Peyer's patch (tissue), 4 donors: Measurements from ENCODE around the gene CDC25B. TPM values are rescaled to one million over a fixed set of nuclear protein-coding genes. Genes with fewer than 3 reads are reported as not detected.

Experiments
- DNase-seq, 3 donors: peaks; one replicate each; pipeline ENCODE4 v3.0.0-alpha.2; 2017 to 2019
- H3K27ac ChIP-seq, 4 donors: fragments of 200-600 bp; sonication (generic); one replicate each; pipeline ENCODE4 v1.5.1; 2016 to 2019
- H3K27me3 ChIP-seq, 2 donors: fragments of 200-600 bp; sonication (generic); one replicate each; pipeline ENCODE4 v1.5.1; 2019
- H3K36me3 ChIP-seq, 3 donors: fragments of 200-600 bp; sonication (generic); one replicate each; pipeline ENCODE4 v1.5.1; 2016 to 2019
- H3K4me1 ChIP-seq, 4 donors: fragments of 200-600 bp; sonication (generic); one replicate each; pipeline ENCODE4 v1.5.1; 2016 to 2019
- H3K4me3 ChIP-seq, 4 donors: fragments of 200-600 bp; sonication (generic); 1 replicate in 3 of 4; 2 replicates in 1 of 4; pipeline ENCODE4 v1.5.1; 2016 to 2019; ENCODE audit warnings: mild to moderate bottlenecking in 1 of 4
- H3K9me3 ChIP-seq, 4 donors: fragments of 200-600 bp; sonication (generic); one replicate each; pipeline ENCODE4 v1.5.1; 2016 to 2019; ENCODE audit warnings: mild to moderate bottlenecking in 1 of 4
- POLR2A ChIP-seq, 2 donors: fragments of 450-650 bp; IDR thresholded peaks; one replicate each; pipeline ENCODE4 v1.5.1; 2017; ENCODE audit warnings: antibody characterized with exemption in 2 of 2, mild to moderate bottlenecking in 2 of 2, moderate library complexity in 2 of 2
- total RNA-seq, 4 donors: library from RNA; depleted of rRNA; stranded (reverse); fragments of >200 nt; gene quantifications; one replicate each; pipeline ENCODE4 v1.1.0, GENCODE V29; 2016
- TF ChIP-seq, protein P1 (sequence below), 6 experiments: fragments of 450-650 bp in 4 of 6; fragments of 200-600 bp in 2 of 6; sonication (generic) in 1 of 6; IDR thresholded peaks; one replicate each; pipeline ENCODE4 v1.5.1; 2017 to 2019; ENCODE audit warnings: antibody characterized with exemption in 6 of 6, mild to moderate bottlenecking in 3 of 6, moderate library complexity in 1 of 6

CDC25B gene
- total RNA-seq, 4 donors from 2014 or later, result 14.2 to 202 (median 34.1) TPM

DNA sequence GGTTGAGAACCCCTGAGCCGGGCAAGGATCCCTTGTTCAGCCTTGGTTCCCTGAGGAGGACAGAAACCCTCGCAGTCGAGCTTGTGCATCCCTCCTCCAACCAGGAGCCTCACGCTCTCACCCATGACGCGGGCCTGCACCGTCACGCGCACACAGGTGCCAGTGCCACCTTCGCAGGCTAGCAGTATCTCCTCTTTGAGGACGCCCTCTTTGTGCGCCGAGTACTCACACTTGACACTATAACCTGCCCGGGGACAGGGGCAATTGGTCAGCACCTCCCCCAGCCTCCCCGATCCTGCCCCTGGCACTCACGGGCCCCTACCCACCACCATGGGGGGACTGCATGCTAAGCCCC lies 41.9 kb upstream of the CDC25B start:
- Histone ChIP-seq H3K36me3 (peaks cover 0 to 5% (median 0%) of the 10 kb centered on the region in 3 donors), H3K27me3 (peaks cover 0 to 5% of the 10 kb centered on the region in 2 donors), H3K9me3 (no peaks in the 10 kb centered on the region), H3K27ac (no peak overlapping the region), H3K4me1 (peaks cover 0 to 24% (median 2%) of the 10 kb centered on the region in 4 donors), H3K4me3 (no peak overlapping the region)
- TF ChIP-seq, protein P1, sequence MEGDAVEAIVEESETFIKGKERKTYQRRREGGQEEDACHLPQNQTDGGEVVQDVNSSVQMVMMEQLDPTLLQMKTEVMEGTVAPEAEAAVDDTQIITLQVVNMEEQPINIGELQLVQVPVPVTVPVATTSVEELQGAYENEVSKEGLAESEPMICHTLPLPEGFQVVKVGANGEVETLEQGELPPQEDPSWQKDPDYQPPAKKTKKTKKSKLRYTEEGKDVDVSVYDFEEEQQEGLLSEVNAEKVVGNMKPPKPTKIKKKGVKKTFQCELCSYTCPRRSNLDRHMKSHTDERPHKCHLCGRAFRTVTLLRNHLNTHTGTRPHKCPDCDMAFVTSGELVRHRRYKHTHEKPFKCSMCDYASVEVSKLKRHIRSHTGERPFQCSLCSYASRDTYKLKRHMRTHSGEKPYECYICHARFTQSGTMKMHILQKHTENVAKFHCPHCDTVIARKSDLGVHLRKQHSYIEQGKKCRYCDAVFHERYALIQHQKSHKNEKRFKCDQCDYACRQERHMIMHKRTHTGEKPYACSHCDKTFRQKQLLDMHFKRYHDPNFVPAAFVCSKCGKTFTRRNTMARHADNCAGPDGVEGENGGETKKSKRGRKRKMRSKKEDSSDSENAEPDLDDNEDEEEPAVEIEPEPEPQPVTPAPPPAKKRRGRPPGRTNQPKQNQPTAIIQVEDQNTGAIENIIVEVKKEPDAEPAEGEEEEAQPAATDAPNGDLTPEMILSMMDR (IDR thresholded peaks at IDR 0.05), result no peak
- TF ChIP-seq POLR2A (IDR thresholded peaks at IDR 0.05), result no peak
- DNase-seq, result peak in 1 of 3 donors; percentile 35

DNA sequence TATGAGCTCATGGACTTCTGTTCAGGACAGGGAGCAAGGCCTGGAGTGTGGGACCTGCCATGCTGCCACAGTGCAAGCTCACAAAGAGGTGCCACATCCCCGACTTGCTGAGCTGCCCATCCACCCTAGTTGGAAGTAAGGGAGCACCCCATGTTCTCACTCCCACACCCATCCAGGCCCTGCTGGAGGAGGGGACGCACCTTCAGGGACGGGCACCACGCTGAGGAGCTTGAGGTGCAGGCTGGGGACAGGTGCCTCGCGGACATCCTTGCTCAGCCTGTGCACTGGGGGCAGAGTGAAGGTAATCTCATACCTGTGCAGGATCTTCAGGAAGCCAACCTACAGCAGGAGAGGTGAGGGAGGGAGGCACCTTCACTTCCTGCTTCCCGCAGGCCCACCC lies 40.8 kb upstream of the CDC25B start:
- Histone ChIP-seq H3K4me1 (peaks cover 0 to 15% (median 0%) of the 10 kb centered on the region in 4 donors), H3K4me3 (no peak overlapping the region), H3K27ac (no peak overlapping the region), H3K36me3 (peaks cover 0 to 5% (median 0%) of the 10 kb centered on the region in 3 donors), H3K27me3 (peaks cover 0 to 2% of the 10 kb centered on the region in 2 donors), H3K9me3 (no peaks in the 10 kb centered on the region)
- DNase-seq, result no peak
- no peak for TF ChIP-seq POLR2A (IDR thresholded peaks at IDR 0.05)
- TF ChIP-seq, protein P1 (IDR thresholded peaks at IDR 0.05), result no peak

- no peak overlapping the region for H3K27ac ChIP-seq
- no peaks in the 10 kb centered on the region for H3K9me3 ChIP-seq
- TF ChIP-seq POLR2A (IDR thresholded peaks at IDR 0.05), result no peak
- TF ChIP-seq, protein P1 (IDR thresholded peaks at IDR 0.05), result no peak
- peaks cover 0 to 13% (median 0%) of the 10 kb centered on the region in 4 donors for H3K4me1 ChIP-seq
- H3K4me3 ChIP-seq, result no peak overlapping the region
- DNase-seq, result no peak
- H3K36me3 ChIP-seq, result peaks cover 0 to 5% (median 0%) of the 10 kb centered on the region in 3 donors
- no peaks in the 10 kb centered on the region for H3K27me3 ChIP-seq
Measured at GRCh38 chr20:3755814-3756480, 40.2 kb upstream of the CDC25B start.

DNA sequence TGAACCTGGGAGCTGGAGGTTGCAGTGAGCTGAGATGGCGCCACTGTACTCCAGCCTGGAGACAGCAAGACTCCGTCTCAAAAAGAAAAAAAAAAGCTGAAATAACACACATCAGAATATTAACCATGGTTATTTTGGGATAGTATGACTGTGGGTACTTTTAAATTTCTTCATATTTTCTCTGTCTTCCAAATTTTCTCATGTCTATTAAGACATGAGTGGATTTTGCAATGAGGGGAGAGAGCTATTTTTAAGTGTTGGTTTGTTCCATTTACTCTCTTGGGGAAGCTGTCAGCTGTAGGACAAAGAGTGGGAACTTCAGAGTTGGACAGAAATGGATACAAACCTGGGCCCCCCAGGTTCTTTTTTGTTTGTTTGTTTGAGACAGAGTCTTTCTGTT lies 38.8 kb upstream of the CDC25B start:
- no peak for TF ChIP-seq POLR2A (IDR thresholded peaks at IDR 0.05)
- TF ChIP-seq, protein P1 (IDR thresholded peaks at IDR 0.05), result no peak
- peaks cover 0 to under 1% (median 0%) of the 10 kb centered on the region in 4 donors for H3K4me1 ChIP-seq

GRCh38 chr20:3758566-3758965 lies 37.5 kb upstream of the CDC25B start:
- Histone ChIP-seq H3K4me3 (no peak overlapping the region), H3K4me1 (peaks cover 0 to under 1% (median 0%) of the 10 kb centered on the region in 4 donors), H3K27ac (no peak overlapping the region), H3K36me3 (peaks cover 0 to 5% (median 0%) of the 10 kb centered on the region in 3 donors), H3K27me3 (no peaks in the 10 kb centered on the region), H3K9me3 (no peaks in the 10 kb centered on the region)
- no peak for DNase-seq
- TF ChIP-seq POLR2A (IDR thresholded peaks at IDR 0.05), result no peak
- TF ChIP-seq, protein P1 (IDR thresholded peaks at IDR 0.05), result no peak

More for the DNA sequence above, 38.8 kb upstream of the CDC25B start:
- no peak overlapping the region for H3K4me3 ChIP-seq
- H3K27ac ChIP-seq, result no peak overlapping the region
- H3K36me3 ChIP-seq, result peaks cover 0 to 5% (median 0%) of the 10 kb centered on the region in 3 donors
- DNase-seq, result no peak
- H3K9me3 ChIP-seq, result no peaks in the 10 kb centered on the region
- no peaks in the 10 kb centered on the region for H3K27me3 ChIP-seq
